GM12872 (cell line): ENCODE results near the gene TMEM51.

Experiments used
- CTCF ChIP-seq: IDR thresholded peaks from 3 replicates; pipeline ENCODE4 v1.5.1; 2011; ENCODE audit warnings: low read depth, mild to moderate bottlenecking, low read length, moderate library complexity; ENCODE audit not compliant: insufficient read depth

The TMEM51 gene

GRCh38 chr1:15205586-15206346 lies 52.2 kb downstream of the TMEM51 start:
- TF ChIP-seq CTCF = no peak

- TF ChIP-seq CTCF = no peak
Measured at GRCh38 chr1:15206418-15207030, 53.0 kb downstream of the TMEM51 start.

- no peak for TF ChIP-seq CTCF
Measured at GRCh38 chr1:15207031-15207828, 53.7 kb downstream of the TMEM51 start.

GRCh38 chr1:15207829-15208429 lies 54.4 kb downstream of the TMEM51 start:
- TF ChIP-seq CTCF = no peak

GRCh38 chr1:15210651-15211375 lies 57.3 kb downstream of the TMEM51 start:
- no peak for TF ChIP-seq CTCF

- TF ChIP-seq CTCF = no peak
Measured at GRCh38 chr1:15211424-15211823, 57.9 kb downstream of the TMEM51 start.
